Mucosa of descending colon (tissue), 3 donors: ENCODE data around the gene SMARCE1. TPM values are rescaled to one million over a fixed set of nuclear protein-coding genes. Genes with fewer than 3 reads are reported as not detected.

Source experiments
- ATAC-seq: fragments of 200-7000 bp; cut with Tn5 transposase; one replicate; pipeline ENCODE4 v1.9.1; 2020; ENCODE audit warnings: mild to moderate bottlenecking, moderate library complexity
- DNase-seq, 3 donors: peaks; one replicate each; pipeline ENCODE4 v3.0.0-alpha.2; 2020
- H3K36me3 ChIP-seq: fragments of 200-600 bp; one replicate; pipeline ENCODE4 v1.8.0; 2021; ENCODE audit warnings: low read depth, mild to moderate bottlenecking
- H3K4me1 ChIP-seq: fragments of 200-600 bp; one replicate; pipeline ENCODE4 v1.8.0; 2021; ENCODE audit warnings: low read depth, mild to moderate bottlenecking
- H3K4me3 ChIP-seq: fragments of 200-600 bp; one replicate; pipeline ENCODE4 v1.8.0; 2021; ENCODE audit warnings: mild to moderate bottlenecking
- H3K9me3 ChIP-seq: fragments of 200-600 bp; one replicate; pipeline ENCODE4 v1.8.0; 2021; ENCODE audit warnings: mild to moderate bottlenecking
- CTCF ChIP-seq: fragments of 200-600 bp; IDR thresholded peaks from one replicate; pipeline ENCODE4 v1.8.0; 2022; ENCODE audit warnings: antibody characterized with exemption, mild to moderate bottlenecking
- intact Hi-C, 2 donors: fragments of 100-400 bp; cut with DNase I in 1 of 2; cut with micrococcal nuclease in 1 of 2; formaldehyde crosslinking; loops; one replicate each; pipeline versions ENCODE4 v1.11.0 to v1.11.1; 2022; cut with DNase I, micrococcal nuclease
- total RNA-seq, 3 donors: library from RNA; stranded (reverse); fragmentation: NEBNext Ultra II Directional in 2 of 3; extraction: Animal tissue kit (Norgen Biotek cat#: 25700) in 2 of 3; gene quantifications; one replicate each; pipeline versions ENCODE4 v1.2.1 to v1.2.4, GENCODE V29; 2021 to 2023
- donor health status: DM: no; HTN: no; CAD: no; lungs with moderate emphysema.
- donor health status: DM: no; HTN: no; CAD: no.
- donor health status: DM: no; HTN: yes; CAD: no.

Gene SMARCE1
- total RNA-seq, 3 donors from 2014 or later, result 72.0 to 93.8 (median 87.9) TPM

- intact Hi-C loops, result no loop called here
- no peak overlapping the region for H3K4me3 ChIP-seq
- ATAC-seq (no peak), DNase-seq (no peak)
- H3K4me1 ChIP-seq, result no peaks in the 10 kb centered on the region
- no peaks in the 10 kb centered on the region for H3K9me3 ChIP-seq
- H3K36me3 ChIP-seq, result no peaks in the 10 kb centered on the region
- TF ChIP-seq CTCF, result no peak
Observed at GRCh38 chr17:40687106-40687505, 39.5 kb upstream of the SMARCE1 start.

GRCh38 chr17:40686192-40686591, 38.6 kb upstream of the SMARCE1 start:
- Histone ChIP-seq H3K9me3 (no peaks in the 10 kb centered on the region), H3K4me3 (no peak overlapping the region), H3K4me1 (no peaks in the 10 kb centered on the region), H3K36me3 (no peaks in the 10 kb centered on the region)
- no peak for TF ChIP-seq CTCF
- ATAC-seq (no peak), DNase-seq (no peak)
- intact Hi-C loops, result no loop called here

GRCh38 chr17:40680998-40681397, 33.4 kb upstream of the SMARCE1 start:
- H3K4me3 ChIP-seq, result no peak overlapping the region
- no peak for ATAC-seq
- intact Hi-C loops, result no loop called here
- no peak for DNase-seq
- no peaks in the 10 kb centered on the region for H3K4me1 ChIP-seq
- H3K9me3 ChIP-seq, result no peaks in the 10 kb centered on the region
- no peak for TF ChIP-seq CTCF
- no peaks in the 10 kb centered on the region for H3K36me3 ChIP-seq

GRCh38 chr17:40679523-40679907, 31.9 kb upstream of the SMARCE1 start:
- DNase-seq, result no peak
- H3K9me3 ChIP-seq, result no peaks in the 10 kb centered on the region
- H3K36me3 ChIP-seq, result no peaks in the 10 kb centered on the region
- H3K4me3 ChIP-seq, result no peak overlapping the region
- intact Hi-C loops, result no loop called here
- H3K4me1 ChIP-seq, result no peaks in the 10 kb centered on the region
- ATAC-seq, result no peak
- no peak for TF ChIP-seq CTCF

GRCh38 chr17:40678902-40679522, 31.4 kb upstream of the SMARCE1 start:
- intact Hi-C loops, result no loop called here
- Histone ChIP-seq H3K9me3 (no peaks in the 10 kb centered on the region), H3K4me3 (no peak overlapping the region), H3K4me1 (no peaks in the 10 kb centered on the region), H3K36me3 (no peaks in the 10 kb centered on the region)
- ATAC-seq, result no peak
- no peak for DNase-seq
- no peak for TF ChIP-seq CTCF

GRCh38 chr17:40675905-40676304, 28.3 kb upstream of the SMARCE1 start:
- Histone ChIP-seq H3K9me3 (no peaks in the 10 kb centered on the region), H3K4me3 (no peak overlapping the region), H3K4me1 (no peaks in the 10 kb centered on the region), H3K36me3 (no peaks in the 10 kb centered on the region)
- ATAC-seq (no peak), DNase-seq (no peak)
- intact Hi-C loops, result no loop called here
- no peak for TF ChIP-seq CTCF
